Measurements from ENCODE around the gene CMTM5.

Gene CMTM5

DNA sequence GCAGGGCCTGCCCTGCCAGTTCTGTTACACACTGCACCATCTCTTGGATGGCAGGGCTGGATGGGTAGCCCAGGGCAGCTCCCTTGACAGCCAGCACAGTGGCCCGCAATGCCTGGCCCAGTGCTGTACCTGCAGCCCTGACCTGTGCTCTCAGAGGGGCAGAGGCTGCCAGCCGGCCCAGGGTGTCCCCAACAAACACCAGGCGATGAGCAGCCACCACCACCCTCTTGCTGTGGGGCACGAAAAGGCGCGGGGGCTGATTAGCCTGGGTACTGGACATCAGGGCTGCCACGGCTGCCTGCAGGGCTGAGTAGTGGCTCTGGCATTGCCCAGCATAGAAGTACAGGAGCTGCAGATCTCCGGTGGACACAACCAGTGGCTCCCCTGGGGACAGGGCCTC is 19.6 kb upstream of the CMTM5 start:
- DNase-seq (ENCODE audit: low read depth in 2 of 3, low spot score in 2 of 3), result no peak

GRCh38 chr14:23358042-23358441 is 18.8 kb upstream of the CMTM5 start:
- no peak for DNase-seq (ENCODE audit: low read depth in 2 of 3, low spot score in 2 of 3)

- no peak for DNase-seq (ENCODE audit: low read depth in 2 of 3, low spot score in 2 of 3)
Observed at GRCh38 chr14:23358553-23359166, 18.2 kb upstream of the CMTM5 start.

DNA sequence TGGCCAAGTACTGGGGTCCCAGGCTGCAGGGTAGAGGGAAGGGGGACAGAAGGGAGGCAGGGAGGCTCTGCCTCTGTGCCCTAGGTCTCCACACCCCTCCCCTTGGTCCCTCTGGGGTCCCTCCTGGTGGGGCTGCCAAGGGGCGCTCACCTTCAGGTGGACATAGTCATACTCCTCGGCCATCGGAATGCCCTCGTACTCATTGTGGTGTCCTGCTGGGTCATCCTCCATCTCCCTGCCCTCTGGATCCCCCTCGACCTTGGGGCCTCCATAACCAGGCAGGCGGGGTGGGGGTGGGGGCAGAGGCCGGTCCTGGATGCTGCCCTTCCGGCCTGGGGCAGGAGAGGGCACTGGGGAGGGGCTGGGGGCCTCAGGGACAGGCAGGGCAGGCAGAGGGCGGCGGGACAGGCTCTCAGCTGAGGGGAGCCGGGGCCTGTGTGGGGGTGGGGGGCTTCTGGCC is 17.6 kb upstream of the CMTM5 start:
- DNase-seq (ENCODE audit: low read depth in 2 of 3, low spot score in 2 of 3), result no peak

- no peak for DNase-seq (ENCODE audit: low read depth in 2 of 3, low spot score in 2 of 3)
Observed at GRCh38 chr14:23359722-23360447, 17.0 kb upstream of the CMTM5 start.

GRCh38 chr14:23360496-23360895 is 16.4 kb upstream of the CMTM5 start:
- DNase-seq (ENCODE audit: low read depth in 2 of 3, low spot score in 2 of 3), result no peak

- no peak for DNase-seq (ENCODE audit: low read depth in 2 of 3, low spot score in 2 of 3)
Observed at GRCh38 chr14:23361320-23361719, 15.5 kb upstream of the CMTM5 start.

DNA sequence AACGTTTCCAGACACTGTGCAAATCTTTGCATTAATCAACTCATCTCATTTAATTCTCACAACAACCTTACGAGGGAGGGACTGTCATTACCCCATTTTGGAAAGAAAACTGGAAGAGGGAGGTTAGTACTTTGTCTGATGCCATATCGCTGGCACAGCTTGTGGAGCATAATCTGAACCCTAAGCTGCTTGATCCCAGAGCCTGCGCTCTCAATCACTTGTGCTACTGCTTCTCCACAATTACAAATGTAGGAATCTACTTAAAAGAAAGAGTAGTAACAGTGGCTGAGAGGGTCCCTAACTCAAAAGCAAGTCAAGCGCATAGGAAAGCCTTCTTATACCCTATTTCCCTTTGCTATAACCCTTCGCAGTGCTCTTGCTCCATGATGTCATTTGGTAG is 15.1 kb upstream of the CMTM5 start:
- DNase-seq (ENCODE audit: low read depth in 2 of 3, low spot score in 2 of 3), result no peak

DNA sequence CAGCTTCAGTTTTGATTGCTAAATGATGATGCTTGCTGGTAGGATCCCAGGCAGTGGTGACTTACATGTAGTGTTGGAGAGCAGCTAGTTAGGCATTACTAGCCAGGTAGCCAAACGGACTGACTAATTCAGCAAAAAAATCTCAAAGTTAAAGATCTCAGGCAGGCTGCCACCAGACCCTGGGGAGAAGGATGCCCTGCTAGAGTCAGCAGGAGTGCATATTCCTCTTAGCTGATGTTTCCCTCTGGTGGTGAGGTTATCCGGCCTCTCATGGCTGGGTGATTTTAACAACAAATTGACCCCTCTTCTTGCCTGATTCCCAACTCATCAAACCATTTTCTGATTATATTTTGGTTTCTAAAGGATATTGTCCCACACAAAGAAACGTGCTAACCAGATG is 14.6 kb upstream of the CMTM5 start:
- DNase-seq (ENCODE audit: low read depth in 2 of 3, low spot score in 2 of 3), result no peak

GRCh38 chr14:23364164-23365035 is 12.4 kb upstream of the CMTM5 start:
- DNase-seq (ENCODE audit: low read depth in 2 of 3, low spot score in 2 of 3), result no peak

DNA sequence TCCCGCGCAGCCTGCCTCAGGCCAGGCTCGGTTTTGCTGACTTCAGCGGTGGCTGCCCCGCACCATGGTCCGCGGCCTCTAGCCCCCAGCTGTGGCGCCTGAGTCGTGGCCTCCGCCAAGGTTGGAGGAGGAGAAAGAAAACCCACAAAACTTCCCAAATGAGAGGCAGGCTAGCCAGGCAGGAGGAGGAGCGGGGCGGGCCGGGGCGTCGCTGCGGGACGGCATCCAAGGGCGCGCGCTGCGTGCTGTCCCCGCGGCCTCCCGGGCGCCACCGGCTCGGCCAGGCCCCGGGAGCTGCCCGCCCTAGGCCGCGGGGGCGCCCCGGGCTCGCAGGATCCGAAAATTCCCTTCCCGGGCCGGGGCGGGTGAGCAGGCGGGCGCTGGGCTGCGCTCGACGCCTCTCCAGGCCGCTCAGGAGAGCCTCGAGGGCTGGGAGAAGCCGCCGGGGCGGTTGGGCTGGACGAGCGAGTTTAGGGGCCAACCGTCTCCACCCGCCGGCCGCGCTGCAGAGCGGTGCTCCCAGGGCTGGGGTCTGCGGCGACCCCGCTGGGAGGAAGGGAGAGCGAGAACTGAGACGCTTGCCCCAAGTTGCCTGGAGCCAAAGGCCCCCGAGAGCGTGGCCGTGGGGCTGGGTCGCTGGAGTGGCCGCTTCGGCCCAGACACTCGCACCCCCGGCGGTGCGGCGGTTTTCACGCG is 11.7 kb upstream of the CMTM5 start, which contains the start of gene EFS:
EFS (minus strand) TSS at position 137 of the 696 bp plus-strand sequence. CDS start 147 bp downstream, outside the sequence.
- DNase-seq (ENCODE audit: low read depth in 2 of 3, low spot score in 2 of 3), result no peak

GRCh38 chr14:23365732-23366425 is 11.0 kb upstream of the CMTM5 start:
- DNase-seq (ENCODE audit: low read depth in 2 of 3, low spot score in 2 of 3), result no peak

DNA sequence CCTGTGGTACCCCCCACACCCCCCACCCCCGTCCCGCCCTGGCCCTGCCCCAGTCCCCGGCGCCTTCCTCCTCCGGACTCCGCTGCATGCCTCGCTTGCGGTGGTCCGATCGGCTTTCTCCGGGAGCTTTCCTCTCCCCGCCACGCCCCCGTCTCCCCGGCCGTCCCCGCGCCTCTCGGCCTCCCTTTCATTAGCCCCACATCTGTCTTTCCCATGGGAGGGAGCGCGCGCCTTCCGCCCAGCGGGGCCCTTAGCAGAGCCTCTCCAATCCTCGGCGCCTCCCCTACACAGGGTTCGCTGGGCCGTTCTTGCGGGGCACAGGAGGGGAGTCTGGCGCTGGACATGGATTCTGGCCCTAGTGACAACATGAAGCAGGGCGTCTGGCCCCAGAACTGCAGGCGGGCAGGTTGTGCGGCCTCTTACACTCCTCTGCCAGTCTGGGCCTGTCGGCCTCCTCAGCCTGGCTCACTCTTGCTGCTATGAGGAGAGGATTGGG is 10.4 kb upstream of the CMTM5 start:
- DNase-seq (ENCODE audit: low read depth in 2 of 3, low spot score in 2 of 3), result no peak

- no peak for DNase-seq (ENCODE audit: low read depth in 2 of 3, low spot score in 2 of 3)
Observed at GRCh38 chr14:23370221-23370620, 6.6 kb upstream of the CMTM5 start.

- no peak for DNase-seq (ENCODE audit: low read depth in 2 of 3, low spot score in 2 of 3)
Observed at GRCh38 chr14:23371865-23372264, 5.0 kb upstream of the CMTM5 start.

DNA sequence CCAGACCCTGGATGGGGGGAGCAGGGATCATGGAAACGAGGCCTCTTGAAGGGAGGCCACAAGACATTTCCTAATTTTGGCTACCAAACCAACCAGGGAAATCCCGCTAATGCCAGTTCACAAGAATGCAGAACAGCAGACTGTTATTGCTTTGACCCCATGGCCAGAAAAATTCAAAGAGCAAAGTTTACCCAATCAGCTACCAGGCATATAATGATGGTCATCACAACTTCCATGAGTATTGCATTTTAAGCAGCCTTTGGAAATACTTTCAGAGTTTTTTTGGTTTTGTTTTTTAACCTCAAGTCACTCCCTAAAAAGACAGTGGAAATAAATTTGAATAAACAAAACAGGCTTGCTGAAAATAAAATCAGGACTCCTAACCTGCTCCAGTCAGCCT is 4.3 kb upstream of the CMTM5 start, which contains the start of gene IL25:
IL25 (plus strand) TSS at position 301 of the 400 bp plus-strand sequence.
- DNase-seq (ENCODE audit: low read depth in 2 of 3, low spot score in 2 of 3), result no peak

DNA sequence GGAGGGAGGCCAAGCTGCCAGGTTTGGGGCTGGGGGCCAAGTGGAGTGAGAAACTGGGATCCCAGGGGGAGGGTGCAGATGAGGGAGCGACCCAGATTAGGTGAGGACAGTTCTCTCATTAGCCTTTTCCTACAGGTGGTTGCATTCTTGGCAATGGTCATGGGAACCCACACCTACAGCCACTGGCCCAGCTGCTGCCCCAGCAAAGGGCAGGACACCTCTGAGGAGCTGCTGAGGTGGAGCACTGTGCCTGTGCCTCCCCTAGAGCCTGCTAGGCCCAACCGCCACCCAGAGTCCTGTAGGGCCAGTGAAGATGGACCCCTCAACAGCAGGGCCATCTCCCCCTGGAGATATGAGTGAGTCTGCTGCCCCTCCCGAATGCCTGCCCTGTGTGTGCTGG is 3.8 kb upstream of the CMTM5 start:
- no peak for DNase-seq (ENCODE audit: low read depth in 2 of 3, low spot score in 2 of 3)

DNA sequence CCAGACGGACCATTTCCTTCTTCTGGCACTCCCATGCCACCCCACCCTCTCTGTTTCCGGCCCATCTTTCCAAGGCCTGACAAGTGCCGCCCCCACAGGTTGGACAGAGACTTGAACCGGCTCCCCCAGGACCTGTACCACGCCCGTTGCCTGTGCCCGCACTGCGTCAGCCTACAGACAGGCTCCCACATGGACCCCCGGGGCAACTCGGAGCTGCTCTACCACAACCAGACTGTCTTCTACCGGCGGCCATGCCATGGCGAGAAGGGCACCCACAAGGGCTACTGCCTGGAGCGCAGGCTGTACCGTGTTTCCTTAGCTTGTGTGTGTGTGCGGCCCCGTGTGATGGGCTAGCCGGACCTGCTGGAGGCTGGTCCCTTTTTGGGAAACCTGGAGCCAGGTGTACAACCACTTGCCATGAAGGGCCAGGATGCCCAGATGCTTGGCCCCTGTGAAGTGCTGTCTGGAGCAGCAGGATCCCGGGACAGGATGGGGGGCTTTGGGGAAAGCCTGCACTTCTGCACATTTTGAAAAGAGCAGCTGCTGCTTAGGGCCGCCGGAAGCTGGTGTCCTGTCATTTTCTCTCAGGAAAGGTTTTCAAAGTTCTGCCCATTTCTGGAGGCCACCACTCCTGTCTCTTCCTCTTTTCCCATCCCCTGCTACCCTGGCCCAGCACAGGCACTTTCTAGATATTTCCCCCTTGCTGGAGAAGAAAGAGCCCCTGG is 1.2 kb upstream of the CMTM5 start:
- no peak for DNase-seq (ENCODE audit: low read depth in 2 of 3, low spot score in 2 of 3)

DNA sequence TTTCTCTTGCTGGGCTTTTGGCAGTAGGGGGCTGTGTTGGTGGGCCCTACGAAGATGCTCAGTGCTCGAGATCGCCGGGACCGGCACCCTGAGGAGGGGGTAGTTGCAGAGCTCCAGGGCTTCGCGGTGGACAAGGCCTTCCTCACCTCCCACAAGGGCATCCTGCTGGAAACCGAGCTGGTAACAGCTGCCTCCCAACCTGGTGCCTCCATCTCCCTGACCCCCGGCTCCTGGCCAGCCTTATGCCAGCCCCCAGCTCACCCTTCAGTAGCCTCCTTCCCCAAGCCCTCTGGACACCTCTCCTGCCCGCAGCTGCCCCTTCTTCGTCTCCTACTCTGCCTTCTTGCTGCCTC is 328 bp downstream of the CMTM5 start:
- no peak for DNase-seq (ENCODE audit: low read depth in 2 of 3, low spot score in 2 of 3)
